Upper lobe of left lung (tissue), 6 donors: ENCODE results near the gene SLC35F3. TPM values are rescaled to one million over a fixed set of nuclear protein-coding genes. Genes with fewer than 3 reads are reported as not detected.

Source experiments
- ATAC-seq, 2 donors: fragments of 200-7000 bp; cut with Tn5 transposase; one replicate each; pipeline ENCODE4 v1.9.1; 2022; ENCODE audit warnings: mild to moderate bottlenecking in 2 of 2, moderate library complexity in 2 of 2; ENCODE audit not compliant: low FRiP score in 2 of 2
- DNase-seq, 2 donors: peaks; one replicate each; pipeline ENCODE4 v3.0.0-alpha.2; 2019 to 2020
- H3K27ac ChIP-seq, 4 donors: fragments of 200-600 bp; sonication (generic); one replicate each; pipeline ENCODE4 v1.5.1; 2016 to 2019
- H3K27me3 ChIP-seq, 4 donors: fragments of 200-600 bp; sonication (generic); one replicate each; pipeline ENCODE4 v1.5.1; 2017 to 2019
- H3K36me3 ChIP-seq, 4 donors: fragments of 200-600 bp; sonication (generic); one replicate each; pipeline ENCODE4 v1.5.1; 2016 to 2019
- H3K4me1 ChIP-seq, 4 donors: fragments of 200-600 bp; sonication (generic); one replicate each; pipeline ENCODE4 v1.5.1; 2018 to 2019
- H3K4me3 ChIP-seq, 4 donors: fragments of 200-600 bp; sonication (generic); one replicate each; pipeline ENCODE4 v1.5.1; 2017 to 2019; ENCODE audit warnings: mild to moderate bottlenecking in 2 of 4, moderate library complexity in 1 of 4
- H3K9me3 ChIP-seq, 4 donors: fragments of 200-600 bp; sonication (generic); one replicate each; pipeline ENCODE4 v1.5.1; 2018 to 2019
- EP300 ChIP-seq, 4 donors: sonication (generic); formaldehyde crosslinking; IDR thresholded peaks; one replicate each; pipeline ENCODE4 v1.5.1; 2017; ENCODE audit warnings: antibody characterized with exemption in 4 of 4, control low read depth in 2 of 4
- POLR2A ChIP-seq, 4 donors: fragments of 450-650 bp; IDR thresholded peaks; one replicate each; pipeline ENCODE4 v1.5.1; 2016 to 2017; ENCODE audit warnings: antibody characterized with exemption in 4 of 4, mild to moderate bottlenecking in 2 of 4
- POLR2AphosphoS5 ChIP-seq, 2 donors: sonication (generic); formaldehyde crosslinking; IDR thresholded peaks; one replicate each; pipeline ENCODE4 v1.5.1; 2017; ENCODE audit warnings: antibody characterized with exemption in 2 of 2
- WGBS, 2 donors: methylation state at CpG; one replicate each; pipeline ENCODE4 v1.1.5; 2017 to 2018; 5-methylcytosine and 5-hydroxymethylcytosine counted together
- small RNA-seq, 4 donors: library from RNA; depleted of rRNA; stranded (forward); fragments of <200 nt; gene quantifications; one replicate each; pipeline ENCODE3, GENCODE V24; 2016
- total RNA-seq, 6 donors: library from RNA; depleted of rRNA in 4 of 6; stranded (reverse); fragments of >200 nt in 4 of 6; gene quantifications; one replicate each; pipeline versions ENCODE4 v1.1.0 to v1.2.1, GENCODE V29; 2016 to 2021
- TF ChIP-seq, protein P1 (sequence below), 6 experiments: fragments of 450-650 bp in 4 of 6; fragments of 200-600 bp in 2 of 6; sonication (generic) in 2 of 6; IDR thresholded peaks; one replicate each; pipeline ENCODE4 v1.5.1; 2016 to 2019; ENCODE audit warnings: antibody characterized with exemption in 6 of 6
- donor health status: DM: no; HTN: no; CAD: no; lungs with moderate emphysema.
- donor health status: DM: no; HTN: yes; CAD: no; lungs with severe emphysema.

Gene SLC35F3
- total RNA-seq, 6 donors from 2014 or later, result 0.30 to 1.7 (median 0.40) TPM; not detected in 1

DNA sequence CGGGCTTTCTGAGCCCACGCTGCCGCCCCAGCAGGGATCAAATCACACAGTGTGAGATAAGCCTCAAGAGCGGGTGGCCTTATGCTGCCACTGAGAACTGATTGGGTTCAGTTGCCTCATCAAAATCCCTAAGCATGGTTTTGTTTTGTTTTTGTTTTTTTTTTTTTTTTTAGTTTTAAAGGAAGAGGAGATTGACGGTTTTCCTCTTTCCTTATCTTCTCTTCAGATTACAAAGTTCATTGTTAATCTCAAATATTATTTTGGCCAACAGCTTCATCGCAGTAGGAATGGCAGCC lies 469.4 kb downstream of the SLC35F3 start:
- DNase-seq, result no peak
- peak; percentile 62 to 64 for ATAC-seq
- WGBS, 2 donors, result 3 to 4% methylated on average over 6 of the region's 6 CpGs

More for the DNA sequence above, 469.4 kb downstream of the SLC35F3 start:
- Histone ChIP-seq H3K27me3 (no peaks in the 10 kb centered on the region), H3K4me1 (peaks cover 14 to 29% (median 17%) of the 10 kb centered on the region in 4 donors), H3K4me3 (peak overlapping the region; percentile 66 to 90 (median 76)), H3K27ac (peak overlapping the region; percentile 97 to 99 (median 98)), H3K9me3 (no peaks in the 10 kb centered on the region), H3K36me3 (peaks cover 7 to 29% (median 18%) of the 10 kb centered on the region in 4 donors)
- TF ChIP-seq POLR2A (IDR thresholded peaks at IDR 0.05) (no peak), POLR2AphosphoS5 (IDR thresholded peaks at IDR 0.05) (no peak), EP300 (IDR thresholded peaks at IDR 0.05) (no peak)
- TF ChIP-seq, protein P1, sequence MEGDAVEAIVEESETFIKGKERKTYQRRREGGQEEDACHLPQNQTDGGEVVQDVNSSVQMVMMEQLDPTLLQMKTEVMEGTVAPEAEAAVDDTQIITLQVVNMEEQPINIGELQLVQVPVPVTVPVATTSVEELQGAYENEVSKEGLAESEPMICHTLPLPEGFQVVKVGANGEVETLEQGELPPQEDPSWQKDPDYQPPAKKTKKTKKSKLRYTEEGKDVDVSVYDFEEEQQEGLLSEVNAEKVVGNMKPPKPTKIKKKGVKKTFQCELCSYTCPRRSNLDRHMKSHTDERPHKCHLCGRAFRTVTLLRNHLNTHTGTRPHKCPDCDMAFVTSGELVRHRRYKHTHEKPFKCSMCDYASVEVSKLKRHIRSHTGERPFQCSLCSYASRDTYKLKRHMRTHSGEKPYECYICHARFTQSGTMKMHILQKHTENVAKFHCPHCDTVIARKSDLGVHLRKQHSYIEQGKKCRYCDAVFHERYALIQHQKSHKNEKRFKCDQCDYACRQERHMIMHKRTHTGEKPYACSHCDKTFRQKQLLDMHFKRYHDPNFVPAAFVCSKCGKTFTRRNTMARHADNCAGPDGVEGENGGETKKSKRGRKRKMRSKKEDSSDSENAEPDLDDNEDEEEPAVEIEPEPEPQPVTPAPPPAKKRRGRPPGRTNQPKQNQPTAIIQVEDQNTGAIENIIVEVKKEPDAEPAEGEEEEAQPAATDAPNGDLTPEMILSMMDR (IDR thresholded peaks at IDR 0.05), result no peak

Small RNAs within 50 kb of the gene (small RNA-seq; reads per million reads assigned to genes)
- gene MIR4671, result 0 to 0.11 (median 0) reads per million in 4 donors
